Endothelial cell (in vitro differentiated cells): Measurements from ENCODE around the gene GPRIN2. TPM values are rescaled to one million over a fixed set of nuclear protein-coding genes. Genes with fewer than 3 reads are reported as not detected.

Experiments
- DNase-seq: peaks from one replicate; pipeline ENCODE4 v3.0.0; 2021; ENCODE audit warnings: low spot score
- H3K27ac Mint-ChIP-seq: one replicate; pipeline ENCODE4 v1.8.0; 2021; ENCODE audit warnings: mixed read lengths, inconsistent platforms; ENCODE audit not compliant: unreplicated experiment
- H3K27me3 Mint-ChIP-seq: one replicate; pipeline ENCODE4 v1.8.0; 2021; ENCODE audit warnings: mild to moderate bottlenecking, moderate library complexity, mixed read lengths, inconsistent platforms; ENCODE audit not compliant: unreplicated experiment
- H3K36me3 Mint-ChIP-seq: one replicate; pipeline ENCODE4 v1.8.0; 2021; ENCODE audit warnings: mild to moderate bottlenecking, low read depth, mixed read lengths, inconsistent platforms; ENCODE audit not compliant: unreplicated experiment
- H3K4me1 Mint-ChIP-seq: one replicate; pipeline ENCODE4 v1.8.0; 2021; ENCODE audit warnings: mild to moderate bottlenecking, mixed read lengths, inconsistent platforms; ENCODE audit not compliant: unreplicated experiment
- H3K4me3 Mint-ChIP-seq: one replicate; pipeline ENCODE4 v1.8.0; 2021; ENCODE audit warnings: mild to moderate bottlenecking, mixed read lengths, inconsistent platforms; ENCODE audit not compliant: unreplicated experiment
- H3K9me3 Mint-ChIP-seq: one replicate; pipeline ENCODE4 v1.8.0; 2021; ENCODE audit warnings: mixed read lengths, inconsistent platforms; ENCODE audit not compliant: unreplicated experiment
- total RNA-seq: library from RNA; stranded (reverse); fragmentation: NEBNext Ultra II Directional; extraction: Animal tissue kit (Norgen Biotek cat#: 25700); gene quantifications from one replicate; pipeline ENCODE4 v1.2.1, GENCODE V29; 2021; ENCODE audit not compliant: unreplicated experiment
- TF ChIP-seq, protein P1 (sequence below): fragments of 200-600 bp; sonication (generic); IDR thresholded peaks from one replicate; pipeline ENCODE4 v1.5.0; 2021; ENCODE audit warnings: antibody characterized with exemption; ENCODE audit not compliant: unreplicated experiment

The GPRIN2 gene
- total RNA-seq, 1 donor from 2014 or later = 0.31 TPM

DNA sequence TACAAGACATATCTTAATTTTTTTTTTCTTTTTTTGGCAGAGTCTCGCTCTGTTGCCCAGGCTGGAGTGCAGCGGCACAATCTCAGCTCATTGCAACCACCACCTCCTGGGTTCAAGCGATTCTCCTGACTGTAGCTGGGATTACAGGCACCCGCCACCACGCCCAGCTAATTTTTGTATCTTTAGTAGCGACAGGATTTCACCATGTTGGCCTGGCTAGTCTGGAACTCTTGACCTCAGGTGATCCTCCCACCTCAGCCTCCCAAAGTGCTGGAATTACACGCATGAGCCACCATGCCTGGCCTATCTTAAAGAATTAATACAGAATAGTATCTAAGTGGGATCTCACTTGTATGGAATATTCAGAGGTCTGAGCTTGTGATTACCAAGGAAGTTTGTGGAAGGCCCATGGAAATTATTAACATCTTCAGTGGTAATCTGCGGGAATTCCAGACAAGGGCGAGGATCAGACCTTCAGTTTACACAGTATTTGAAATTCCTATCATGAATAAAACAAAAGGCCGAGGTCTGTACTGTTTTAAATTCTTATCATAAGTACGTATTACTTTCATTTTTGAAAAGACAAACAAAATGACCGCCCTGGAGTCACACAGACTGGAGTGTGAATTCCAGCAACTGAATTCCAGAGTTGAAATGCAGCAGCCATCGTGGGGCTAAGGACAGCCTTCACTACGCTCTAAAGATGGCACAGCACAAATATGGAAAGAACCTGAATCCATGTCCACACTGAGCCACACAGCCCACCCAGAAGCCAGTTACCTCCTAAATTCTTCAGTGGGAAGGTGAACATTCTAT, 16.7 kb downstream of the GPRIN2 start:
- no peaks in the 10 kb centered on the region for H3K9me3 Mint-ChIP-seq
- TF ChIP-seq, protein P1, sequence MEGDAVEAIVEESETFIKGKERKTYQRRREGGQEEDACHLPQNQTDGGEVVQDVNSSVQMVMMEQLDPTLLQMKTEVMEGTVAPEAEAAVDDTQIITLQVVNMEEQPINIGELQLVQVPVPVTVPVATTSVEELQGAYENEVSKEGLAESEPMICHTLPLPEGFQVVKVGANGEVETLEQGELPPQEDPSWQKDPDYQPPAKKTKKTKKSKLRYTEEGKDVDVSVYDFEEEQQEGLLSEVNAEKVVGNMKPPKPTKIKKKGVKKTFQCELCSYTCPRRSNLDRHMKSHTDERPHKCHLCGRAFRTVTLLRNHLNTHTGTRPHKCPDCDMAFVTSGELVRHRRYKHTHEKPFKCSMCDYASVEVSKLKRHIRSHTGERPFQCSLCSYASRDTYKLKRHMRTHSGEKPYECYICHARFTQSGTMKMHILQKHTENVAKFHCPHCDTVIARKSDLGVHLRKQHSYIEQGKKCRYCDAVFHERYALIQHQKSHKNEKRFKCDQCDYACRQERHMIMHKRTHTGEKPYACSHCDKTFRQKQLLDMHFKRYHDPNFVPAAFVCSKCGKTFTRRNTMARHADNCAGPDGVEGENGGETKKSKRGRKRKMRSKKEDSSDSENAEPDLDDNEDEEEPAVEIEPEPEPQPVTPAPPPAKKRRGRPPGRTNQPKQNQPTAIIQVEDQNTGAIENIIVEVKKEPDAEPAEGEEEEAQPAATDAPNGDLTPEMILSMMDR = no peak
- no peak for DNase-seq
- H3K4me1 Mint-ChIP-seq = peaks cover 7% of the 10 kb centered on the region
- no peak overlapping the region for H3K27ac Mint-ChIP-seq
- no peaks in the 10 kb centered on the region for H3K36me3 Mint-ChIP-seq
- peaks cover 15% of the 10 kb centered on the region for H3K27me3 Mint-ChIP-seq
- peak overlapping the region; percentile 80 for H3K4me3 Mint-ChIP-seq

DNA sequence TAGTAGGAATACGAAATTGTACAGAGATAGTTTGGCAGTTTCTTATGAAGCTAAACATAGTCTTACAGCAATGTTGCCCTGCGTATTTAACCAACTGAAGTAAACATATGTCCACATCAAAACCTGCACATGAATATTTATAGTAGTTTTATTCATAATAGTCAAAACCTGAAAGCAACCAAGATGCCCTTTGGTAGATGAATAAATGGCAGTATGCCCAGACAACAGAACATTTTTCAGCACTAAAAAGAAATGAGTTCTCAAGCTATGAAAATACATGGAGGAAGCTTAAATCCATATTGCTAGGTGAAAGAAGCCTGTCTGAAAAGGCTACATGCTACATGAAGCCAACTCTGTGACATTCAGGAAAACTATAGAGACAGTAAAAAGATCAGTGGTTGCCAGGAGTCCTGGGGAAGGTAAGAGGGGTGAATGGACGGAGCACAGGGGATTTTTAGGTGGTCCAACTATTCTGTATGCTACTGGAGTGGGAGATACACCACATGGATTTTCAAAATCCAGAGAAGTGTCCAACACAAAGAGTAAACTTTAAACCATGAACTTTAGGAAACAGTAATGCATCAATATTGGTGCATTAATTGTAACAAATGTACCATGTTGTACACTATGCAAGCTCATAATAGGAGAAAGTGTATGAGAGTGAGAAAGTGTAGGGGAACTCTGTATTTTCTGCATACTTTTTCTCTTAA, 17.6 kb downstream of the GPRIN2 start:
- Mint-ChIP-seq H3K27ac (no peak overlapping the region), H3K4me1 (peaks cover 7% of the 10 kb centered on the region), H3K27me3 (peaks cover 13% of the 10 kb centered on the region), H3K9me3 (no peaks in the 10 kb centered on the region), H3K4me3 (no peak overlapping the region), H3K36me3 (no peaks in the 10 kb centered on the region)
- no peak for DNase-seq
- TF ChIP-seq, protein P1 = no peak

- Mint-ChIP-seq H3K9me3 (no peaks in the 10 kb centered on the region), H3K4me1 (peaks cover 7% of the 10 kb centered on the region), H3K27me3 (peaks cover 10% of the 10 kb centered on the region), H3K27ac (no peak overlapping the region), H3K4me3 (no peak overlapping the region), H3K36me3 (no peaks in the 10 kb centered on the region)
- TF ChIP-seq, protein P1 = no peak
- DNase-seq = no peak
These were observed 18.3 kb downstream of the GPRIN2 start for GRCh38 chr10:46538155-46538554.

DNA sequence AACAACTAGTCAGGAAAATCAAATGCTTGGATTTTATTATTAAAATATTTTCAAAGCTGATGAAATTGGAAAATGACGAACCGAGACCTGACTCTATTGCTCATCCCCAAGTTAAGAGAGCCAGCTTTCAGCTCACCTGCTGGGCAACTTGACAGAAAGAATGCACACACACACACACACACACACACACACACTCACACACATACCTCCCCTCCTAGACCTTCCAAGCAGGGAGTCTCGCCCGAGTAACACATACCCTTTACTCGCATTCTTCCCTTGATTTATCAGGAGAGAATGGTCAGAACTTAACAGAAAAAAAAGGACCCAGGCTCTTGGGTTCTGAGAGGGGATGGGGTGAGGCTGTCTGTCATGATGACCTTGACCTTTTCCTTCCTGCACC, 19.1 kb downstream of the GPRIN2 start:
- H3K27me3 Mint-ChIP-seq = peaks cover 6% of the 10 kb centered on the region
- H3K36me3 Mint-ChIP-seq = no peaks in the 10 kb centered on the region
- H3K4me1 Mint-ChIP-seq = peaks cover 4% of the 10 kb centered on the region
- H3K4me3 Mint-ChIP-seq = no peak overlapping the region
- no peaks in the 10 kb centered on the region for H3K9me3 Mint-ChIP-seq
- TF ChIP-seq, protein P1 = no peak
- no peak overlapping the region for H3K27ac Mint-ChIP-seq
- no peak for DNase-seq

DNA sequence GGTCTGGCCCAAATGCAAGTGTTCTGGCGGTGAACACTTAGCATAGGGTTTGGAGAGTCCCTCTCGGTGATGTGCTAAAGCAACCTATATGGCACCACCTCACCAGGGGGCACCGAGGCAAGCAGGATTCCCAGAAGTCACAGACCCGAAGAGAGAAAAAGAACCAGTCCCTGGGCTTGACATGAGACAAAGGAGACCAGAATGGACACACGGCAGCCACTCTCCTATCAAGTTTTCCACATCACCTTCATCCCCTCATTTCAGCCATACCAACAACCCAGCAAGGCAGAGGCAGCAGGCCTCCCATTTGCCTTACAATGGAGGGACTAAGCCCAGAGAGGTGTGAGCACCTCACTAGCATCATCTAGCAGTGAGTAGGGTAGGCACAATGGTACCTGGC, 19.7 kb downstream of the GPRIN2 start:
- DNase-seq = no peak
- no peak overlapping the region for H3K27ac Mint-ChIP-seq
- H3K9me3 Mint-ChIP-seq = no peaks in the 10 kb centered on the region
- TF ChIP-seq, protein P1 = no peak
- no peaks in the 10 kb centered on the region for H3K36me3 Mint-ChIP-seq
- peaks cover 4% of the 10 kb centered on the region for H3K27me3 Mint-ChIP-seq
- peaks cover 2% of the 10 kb centered on the region for H3K4me1 Mint-ChIP-seq
- no peak overlapping the region for H3K4me3 Mint-ChIP-seq
